WTC11 (cell line): Measurements from ENCODE around the gene GGTLC2. TPM values are rescaled to one million over a fixed set of nuclear protein-coding genes. Genes with fewer than 3 reads are reported as not detected.

Source experiments
- ATAC-seq: fragments of 200-7000 bp; cut with Tn5 transposase; 2 replicates; pipeline ENCODE4 v1.10.0; 2021; ENCODE audit warnings: mild to moderate bottlenecking, moderate library complexity
- CTCF ChIA-PET: fragments of 300-600 bp; sonication (Branson Sonifier 250); formaldehyde crosslinking; loops from one replicate; lab custom pipeline; 2021; ENCODE audit warnings: antibody characterized with exemption; lab: Charles Lee
- POLR2A ChIA-PET: fragments of 350-600 bp; sonication (Branson Sonifier 250); formaldehyde crosslinking; loops from one replicate; lab custom pipeline; 2021; ENCODE audit warnings: antibody characterized with exemption; lab: Charles Lee
- DNase-seq: peaks from one replicate; pipeline ENCODE4 v3.0.0; 2021; ENCODE audit warnings: low spot score
- H3K27ac Mint-ChIP-seq: 2 replicates; pipeline ENCODE4 v1.8.0; 2021; ENCODE audit warnings: mixed read lengths
- H3K27me3 Mint-ChIP-seq: 2 replicates; pipeline ENCODE4 v1.8.0; 2021; ENCODE audit warnings: low read depth, mild to moderate bottlenecking, moderate library complexity, mixed read lengths
- H3K36me3 Mint-ChIP-seq: 2 replicates; pipeline ENCODE4 v1.8.0; 2021; ENCODE audit warnings: mixed read lengths
- H3K4me1 Mint-ChIP-seq: 2 replicates; pipeline ENCODE4 v1.8.0; 2022; ENCODE audit warnings: mixed read lengths
- H3K4me3 Mint-ChIP-seq: 2 replicates; pipeline ENCODE4 v1.8.0; 2021; ENCODE audit warnings: mild to moderate bottlenecking, moderate library complexity, mixed read lengths
- H3K9me3 Mint-ChIP-seq: 2 replicates; pipeline ENCODE4 v1.8.0; 2021; ENCODE audit warnings: mixed read lengths
- ATF1 ChIP-seq: sonication (generic); formaldehyde crosslinking; IDR thresholded peaks from 2 replicates; pipeline ENCODE4 v1.8.1; 2023; ENCODE audit warnings: mild to moderate bottlenecking, moderate library complexity, missing genetic modification reagents
- CREB1 ChIP-seq: sonication (generic); formaldehyde crosslinking; IDR thresholded peaks from 2 replicates; pipeline ENCODE4 v1.8.0; 2023; ENCODE audit warnings: mild to moderate bottlenecking, missing genetic modification reagents
- E2F1 ChIP-seq: sonication (generic); formaldehyde crosslinking; IDR thresholded peaks from 2 replicates; pipeline ENCODE4 v1.8.0; 2022; ENCODE audit warnings: mild to moderate bottlenecking, missing genetic modification reagents
- ELF4 ChIP-seq: sonication (generic); formaldehyde crosslinking; IDR thresholded peaks from 2 replicates; pipeline ENCODE4 v1.8.1; 2022; ENCODE audit warnings: low read depth, mild to moderate bottlenecking, moderate library complexity, missing genetic modification reagents
- ETV6 ChIP-seq: sonication (generic); formaldehyde crosslinking; IDR thresholded peaks from 2 replicates; pipeline ENCODE4 v1.8.1; 2022; ENCODE audit warnings: mild to moderate bottlenecking, missing genetic modification reagents
- FOXK1 ChIP-seq: sonication (generic); formaldehyde crosslinking; IDR thresholded peaks from 2 replicates; pipeline ENCODE4 v1.8.0; 2022; ENCODE audit warnings: mild to moderate bottlenecking, moderate library complexity, missing genetic modification reagents
- GRHL2 ChIP-seq: fragments of 250-450 bp; sonication (Bioruptor Pico); IDR thresholded peaks from 2 replicates; pipeline ENCODE4 v1.8.0; 2022; ENCODE audit warnings: mild to moderate bottlenecking, moderate library complexity; ENCODE audit not compliant: insufficient replicate concordance, severe bottlenecking
- TCF7 ChIP-seq: sonication (generic); formaldehyde crosslinking; IDR thresholded peaks from 2 replicates; pipeline ENCODE4 v1.8.0; 2022; ENCODE audit warnings: mild to moderate bottlenecking, low read depth, missing genetic modification reagents, moderate library complexity
- TEAD1 ChIP-seq: sonication (generic); formaldehyde crosslinking; IDR thresholded peaks from 2 replicates; pipeline ENCODE4 v1.8.0; 2022; ENCODE audit warnings: mild to moderate bottlenecking, missing genetic modification reagents
- TP53 ChIP-seq: sonication (generic); formaldehyde crosslinking; IDR thresholded peaks from 2 replicates; pipeline ENCODE4 v1.8.1; 2023; ENCODE audit warnings: mild to moderate bottlenecking, missing genetic modification reagents
- ZNF121 ChIP-seq: sonication (generic); formaldehyde crosslinking; IDR thresholded peaks from 2 replicates; pipeline ENCODE4 v1.8.0; 2023; ENCODE audit warnings: missing genetic modification reagents
- total RNA-seq: library from RNA; stranded (reverse); gene quantifications from 3 replicates; pipeline ENCODE4 v1.2.3, GENCODE V29; 2021
- TF ChIP-seq, protein P1 (sequence below): fragments of 250-450 bp; sonication (Bioruptor Pico); IDR thresholded peaks from 2 replicates; pipeline ENCODE4 v1.9.0; 2021; ENCODE audit warnings: mild to moderate bottlenecking, borderline replicate concordance
- TF ChIP-seq, protein P2 (sequence below): sonication (generic); formaldehyde crosslinking; conservative IDR thresholded peaks from 2 replicates; pipeline ENCODE4 v1.8.1; 2023; ENCODE audit warnings: mild to moderate bottlenecking, low read depth, missing genetic modification reagents, moderate library complexity
- TF ChIP-seq, protein P3 (sequence below): fragments of 250-450 bp; sonication (Bioruptor Pico); IDR thresholded peaks from 2 replicates; pipeline ENCODE4 v1.9.0; 2021; ENCODE audit warnings: mild to moderate bottlenecking

Gene GGTLC2
- total RNA-seq, 1 experiment from 2014 or later, result not detected

GRCh38 chr22:22609291-22609690 lies 35.1 kb upstream of the GGTLC2 start:
- H3K4me3 Mint-ChIP-seq, result no peak overlapping the region
- no peak overlapping the region for H3K27ac Mint-ChIP-seq
- peaks cover 9% of the 10 kb centered on the region for H3K4me1 Mint-ChIP-seq
- TF ChIP-seq, protein P1, sequence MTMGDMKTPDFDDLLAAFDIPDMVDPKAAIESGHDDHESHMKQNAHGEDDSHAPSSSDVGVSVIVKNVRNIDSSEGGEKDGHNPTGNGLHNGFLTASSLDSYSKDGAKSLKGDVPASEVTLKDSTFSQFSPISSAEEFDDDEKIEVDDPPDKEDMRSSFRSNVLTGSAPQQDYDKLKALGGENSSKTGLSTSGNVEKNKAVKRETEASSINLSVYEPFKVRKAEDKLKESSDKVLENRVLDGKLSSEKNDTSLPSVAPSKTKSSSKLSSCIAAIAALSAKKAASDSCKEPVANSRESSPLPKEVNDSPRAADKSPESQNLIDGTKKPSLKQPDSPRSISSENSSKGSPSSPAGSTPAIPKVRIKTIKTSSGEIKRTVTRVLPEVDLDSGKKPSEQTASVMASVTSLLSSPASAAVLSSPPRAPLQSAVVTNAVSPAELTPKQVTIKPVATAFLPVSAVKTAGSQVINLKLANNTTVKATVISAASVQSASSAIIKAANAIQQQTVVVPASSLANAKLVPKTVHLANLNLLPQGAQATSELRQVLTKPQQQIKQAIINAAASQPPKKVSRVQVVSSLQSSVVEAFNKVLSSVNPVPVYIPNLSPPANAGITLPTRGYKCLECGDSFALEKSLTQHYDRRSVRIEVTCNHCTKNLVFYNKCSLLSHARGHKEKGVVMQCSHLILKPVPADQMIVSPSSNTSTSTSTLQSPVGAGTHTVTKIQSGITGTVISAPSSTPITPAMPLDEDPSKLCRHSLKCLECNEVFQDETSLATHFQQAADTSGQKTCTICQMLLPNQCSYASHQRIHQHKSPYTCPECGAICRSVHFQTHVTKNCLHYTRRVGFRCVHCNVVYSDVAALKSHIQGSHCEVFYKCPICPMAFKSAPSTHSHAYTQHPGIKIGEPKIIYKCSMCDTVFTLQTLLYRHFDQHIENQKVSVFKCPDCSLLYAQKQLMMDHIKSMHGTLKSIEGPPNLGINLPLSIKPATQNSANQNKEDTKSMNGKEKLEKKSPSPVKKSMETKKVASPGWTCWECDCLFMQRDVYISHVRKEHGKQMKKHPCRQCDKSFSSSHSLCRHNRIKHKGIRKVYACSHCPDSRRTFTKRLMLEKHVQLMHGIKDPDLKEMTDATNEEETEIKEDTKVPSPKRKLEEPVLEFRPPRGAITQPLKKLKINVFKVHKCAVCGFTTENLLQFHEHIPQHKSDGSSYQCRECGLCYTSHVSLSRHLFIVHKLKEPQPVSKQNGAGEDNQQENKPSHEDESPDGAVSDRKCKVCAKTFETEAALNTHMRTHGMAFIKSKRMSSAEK (CRISPR knock-in tag), result no peak
- TF ChIP-seq ZNF121 (no peak), TEAD1 (no peak), ETV6 (CRISPR knock-in tag) (no peak), FOXK1 (CRISPR knock-in tag) (no peak)
- CTCF ChIA-PET, result interaction anchor here (1.0 kb wide), 1 partner anchor 100 kb away, joined by 4 read pairs; no protein-coding TSS in a partner anchor
- POLR2A ChIA-PET, result no interaction called here
- DNase-seq, result no peak
- no peak for ATAC-seq
- peaks cover 5% of the 10 kb centered on the region; the same call in 1 of the 2 replicates for H3K9me3 Mint-ChIP-seq
- peaks cover 95% of the 10 kb centered on the region for H3K27me3 Mint-ChIP-seq
- H3K36me3 Mint-ChIP-seq, result no peaks in the 10 kb centered on the region

DNA sequence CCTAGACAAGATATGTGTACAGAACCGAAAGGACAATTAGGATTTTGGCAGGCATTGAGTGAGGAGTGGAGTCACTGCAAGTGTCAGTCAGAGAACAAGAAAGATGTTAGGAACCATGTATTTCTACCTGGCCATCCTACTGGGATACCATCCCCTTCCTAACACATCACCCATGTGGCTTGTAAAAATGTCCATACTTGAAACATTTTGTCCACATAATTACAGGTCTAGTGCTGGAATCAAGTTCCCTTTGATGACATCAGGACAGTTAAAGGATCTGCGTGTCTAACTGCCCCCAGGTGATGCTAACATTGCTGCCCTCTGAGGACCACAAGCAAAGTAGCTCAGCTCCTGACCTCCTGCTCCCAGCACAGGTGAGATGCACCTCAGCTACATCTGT lies 31.9 kb upstream of the GGTLC2 start:
- Mint-ChIP-seq H3K4me3 (no peak overlapping the region), H3K27me3 (peaks cover 99% of the 10 kb centered on the region), H3K27ac (no peak overlapping the region), H3K9me3 (peaks cover 4% of the 10 kb centered on the region), H3K36me3 (no peaks in the 10 kb centered on the region), H3K4me1 (peaks cover 9% of the 10 kb centered on the region)
- TF ChIP-seq, protein P2, sequence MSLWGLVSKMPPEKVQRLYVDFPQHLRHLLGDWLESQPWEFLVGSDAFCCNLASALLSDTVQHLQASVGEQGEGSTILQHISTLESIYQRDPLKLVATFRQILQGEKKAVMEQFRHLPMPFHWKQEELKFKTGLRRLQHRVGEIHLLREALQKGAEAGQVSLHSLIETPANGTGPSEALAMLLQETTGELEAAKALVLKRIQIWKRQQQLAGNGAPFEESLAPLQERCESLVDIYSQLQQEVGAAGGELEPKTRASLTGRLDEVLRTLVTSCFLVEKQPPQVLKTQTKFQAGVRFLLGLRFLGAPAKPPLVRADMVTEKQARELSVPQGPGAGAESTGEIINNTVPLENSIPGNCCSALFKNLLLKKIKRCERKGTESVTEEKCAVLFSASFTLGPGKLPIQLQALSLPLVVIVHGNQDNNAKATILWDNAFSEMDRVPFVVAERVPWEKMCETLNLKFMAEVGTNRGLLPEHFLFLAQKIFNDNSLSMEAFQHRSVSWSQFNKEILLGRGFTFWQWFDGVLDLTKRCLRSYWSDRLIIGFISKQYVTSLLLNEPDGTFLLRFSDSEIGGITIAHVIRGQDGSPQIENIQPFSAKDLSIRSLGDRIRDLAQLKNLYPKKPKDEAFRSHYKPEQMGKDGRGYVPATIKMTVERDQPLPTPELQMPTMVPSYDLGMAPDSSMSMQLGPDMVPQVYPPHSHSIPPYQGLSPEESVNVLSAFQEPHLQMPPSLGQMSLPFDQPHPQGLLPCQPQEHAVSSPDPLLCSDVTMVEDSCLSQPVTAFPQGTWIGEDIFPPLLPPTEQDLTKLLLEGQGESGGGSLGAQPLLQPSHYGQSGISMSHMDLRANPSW (CRISPR knock-in tag), result no peak
- no peak for TF ChIP-seq TP53 (CRISPR knock-in tag)
- no peak for TF ChIP-seq TCF7
- no peak for TF ChIP-seq ELF4 (CRISPR knock-in tag)
- TF ChIP-seq ATF1 (CRISPR knock-in tag), result no peak
- TF ChIP-seq, protein P3, sequence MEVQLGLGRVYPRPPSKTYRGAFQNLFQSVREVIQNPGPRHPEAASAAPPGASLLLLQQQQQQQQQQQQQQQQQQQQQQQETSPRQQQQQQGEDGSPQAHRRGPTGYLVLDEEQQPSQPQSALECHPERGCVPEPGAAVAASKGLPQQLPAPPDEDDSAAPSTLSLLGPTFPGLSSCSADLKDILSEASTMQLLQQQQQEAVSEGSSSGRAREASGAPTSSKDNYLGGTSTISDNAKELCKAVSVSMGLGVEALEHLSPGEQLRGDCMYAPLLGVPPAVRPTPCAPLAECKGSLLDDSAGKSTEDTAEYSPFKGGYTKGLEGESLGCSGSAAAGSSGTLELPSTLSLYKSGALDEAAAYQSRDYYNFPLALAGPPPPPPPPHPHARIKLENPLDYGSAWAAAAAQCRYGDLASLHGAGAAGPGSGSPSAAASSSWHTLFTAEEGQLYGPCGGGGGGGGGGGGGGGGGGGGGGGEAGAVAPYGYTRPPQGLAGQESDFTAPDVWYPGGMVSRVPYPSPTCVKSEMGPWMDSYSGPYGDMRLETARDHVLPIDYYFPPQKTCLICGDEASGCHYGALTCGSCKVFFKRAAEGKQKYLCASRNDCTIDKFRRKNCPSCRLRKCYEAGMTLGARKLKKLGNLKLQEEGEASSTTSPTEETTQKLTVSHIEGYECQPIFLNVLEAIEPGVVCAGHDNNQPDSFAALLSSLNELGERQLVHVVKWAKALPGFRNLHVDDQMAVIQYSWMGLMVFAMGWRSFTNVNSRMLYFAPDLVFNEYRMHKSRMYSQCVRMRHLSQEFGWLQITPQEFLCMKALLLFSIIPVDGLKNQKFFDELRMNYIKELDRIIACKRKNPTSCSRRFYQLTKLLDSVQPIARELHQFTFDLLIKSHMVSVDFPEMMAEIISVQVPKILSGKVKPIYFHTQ (CRISPR knock-in tag), result no peak
- no peak for TF ChIP-seq CREB1 (CRISPR knock-in tag)
- ChIA-PET CTCF (interaction anchor here (1.2 kb wide), 1 partner anchor 54 kb away, joined by 3 read pairs; no protein-coding TSS in a partner anchor), POLR2A (no interaction called here)
- DNase-seq (no peak), ATAC-seq (no peak)

DNA sequence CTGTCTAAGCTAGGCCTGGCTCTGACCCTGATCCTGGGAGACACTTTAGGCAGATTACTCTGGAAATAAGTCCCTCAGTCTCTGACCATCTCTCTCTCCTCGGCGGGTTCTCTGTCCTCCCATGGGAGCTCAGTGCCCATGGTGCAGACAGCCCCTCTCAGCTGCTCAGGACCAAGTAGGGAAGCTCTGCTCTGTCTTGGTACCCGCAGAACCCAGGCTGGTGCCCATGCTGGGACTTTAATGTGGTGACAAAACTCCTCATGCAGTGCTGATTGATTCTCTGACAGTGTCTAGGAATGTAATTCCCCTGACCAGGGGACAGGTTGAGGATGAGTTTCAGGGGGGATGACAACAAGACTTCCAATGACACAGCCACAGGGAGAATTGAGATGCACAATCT lies 30.3 kb upstream of the GGTLC2 start:
- ATAC-seq (no peak), DNase-seq (no peak)
- Mint-ChIP-seq H3K4me1 (peaks cover 9% of the 10 kb centered on the region), H3K36me3 (no peaks in the 10 kb centered on the region), H3K9me3 (peaks cover 3% of the 10 kb centered on the region; the same call in 1 of the 2 replicates), H3K27me3 (peaks cover 99% of the 10 kb centered on the region), H3K4me3 (no peak overlapping the region), H3K27ac (no peak overlapping the region)
- ChIA-PET CTCF (interaction anchor here (1.2 to 1.8 kb wide), 5 partner anchors 22 to 174 kb away, joined by 3 to 7 read pairs (median 3); no protein-coding TSS in a partner anchor), POLR2A (no interaction called here)
- TF ChIP-seq E2F1 (no peak), GRHL2 (CRISPR knock-in tag) (no peak)
